HG02885 (cell line): ENCODE measurements around the gene CFC1.
"Not testable (repeated sequence)": the region's sequence is repeated elsewhere in the genome, so short reads cannot be mapped to it uniquely, and the experiment has no call there.

ENCODE experiments used
- ATAC-seq: cut with Tn5 transposase; IDR thresholded peaks from one replicate; pipeline ENCODE4 v1.9.1; 2021; ENCODE audit warnings: mild to moderate bottlenecking; ENCODE audit not compliant: unreplicated experiment, poor library complexity

CFC1 gene

GRCh38 chr2:130599393-130599792 is at the start of gene CFC1:
CFC1 (minus strand) TSS chr2:130599575; CDS start chr2:130599287, 288 bp downstream.
- ATAC-seq: not testable (repeated sequence)

- not testable (repeated sequence) for ATAC-seq
Observed at GRCh38 chr2:130641688-130642087, 42.3 kb upstream of the CFC1 start.

GRCh38 chr2:130638973-130639372 is 39.6 kb upstream of the CFC1 start:
- not testable (repeated sequence) for ATAC-seq

DNA sequence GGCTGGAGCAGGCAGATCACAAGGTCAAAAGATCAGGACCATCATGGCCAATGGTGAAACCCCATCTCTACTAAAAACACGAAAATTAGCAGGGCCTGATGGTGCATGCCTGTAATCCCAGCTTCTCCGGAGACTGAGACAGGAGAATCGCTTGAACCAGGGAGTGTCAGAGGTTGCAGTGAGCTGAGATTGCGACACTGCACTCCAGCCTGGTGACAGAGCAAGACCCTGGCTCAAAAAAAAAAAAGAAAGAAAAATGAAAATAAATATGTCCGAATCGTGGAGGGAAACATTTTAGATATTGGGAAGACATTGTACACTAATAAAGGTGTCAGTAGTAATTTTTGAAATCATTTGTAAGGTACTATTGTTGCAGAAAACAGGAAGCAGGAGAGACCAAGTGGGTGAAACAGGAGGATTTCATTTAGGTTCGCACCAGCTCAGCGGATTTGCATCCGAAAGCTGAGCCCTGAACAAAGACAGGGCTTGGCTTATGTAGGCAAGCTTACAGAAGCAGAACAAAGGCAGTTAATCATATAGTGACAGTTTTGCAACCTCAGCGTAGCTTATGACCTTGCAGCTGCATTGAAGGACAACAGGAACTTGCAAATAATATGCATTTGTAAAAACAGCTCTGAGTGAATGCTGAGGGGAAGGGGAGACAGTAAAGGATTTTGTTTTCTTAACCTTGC is 29.6 kb upstream of the CFC1 start:
- not testable (repeated sequence) for ATAC-seq

GRCh38 chr2:130611140-130611539 is 11.8 kb upstream of the CFC1 start, which contains the start of gene POTEJ:
POTEJ (plus strand) TSS chr2:130611440; CDS start chr2:130611533, 93 bp downstream.
- not testable (repeated sequence) for ATAC-seq

DNA sequence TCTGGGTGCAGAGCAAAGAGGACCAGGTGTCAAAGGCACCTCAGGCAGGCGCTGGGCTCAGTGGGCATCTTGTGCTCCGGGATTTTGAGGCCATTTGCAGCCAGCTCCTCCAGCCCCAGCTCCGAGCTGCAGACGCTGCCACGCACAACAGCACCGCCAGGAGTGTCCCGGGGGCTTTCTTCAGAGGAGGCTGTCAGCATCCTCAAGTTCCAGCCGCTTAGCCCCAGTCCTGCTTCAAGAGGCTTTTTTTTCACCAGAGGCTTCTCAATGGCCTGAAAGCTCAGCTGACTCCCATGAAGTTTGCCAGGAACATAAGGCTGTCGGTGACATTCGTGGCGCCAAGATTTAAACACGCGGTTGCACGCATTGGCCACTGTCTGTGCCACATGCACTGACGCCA is 11.1 kb upstream of the CFC1 start:
- ATAC-seq: not testable (repeated sequence)

GRCh38 chr2:130609002-130609920 is 9.9 kb upstream of the CFC1 start:
- not testable (repeated sequence) for ATAC-seq

DNA sequence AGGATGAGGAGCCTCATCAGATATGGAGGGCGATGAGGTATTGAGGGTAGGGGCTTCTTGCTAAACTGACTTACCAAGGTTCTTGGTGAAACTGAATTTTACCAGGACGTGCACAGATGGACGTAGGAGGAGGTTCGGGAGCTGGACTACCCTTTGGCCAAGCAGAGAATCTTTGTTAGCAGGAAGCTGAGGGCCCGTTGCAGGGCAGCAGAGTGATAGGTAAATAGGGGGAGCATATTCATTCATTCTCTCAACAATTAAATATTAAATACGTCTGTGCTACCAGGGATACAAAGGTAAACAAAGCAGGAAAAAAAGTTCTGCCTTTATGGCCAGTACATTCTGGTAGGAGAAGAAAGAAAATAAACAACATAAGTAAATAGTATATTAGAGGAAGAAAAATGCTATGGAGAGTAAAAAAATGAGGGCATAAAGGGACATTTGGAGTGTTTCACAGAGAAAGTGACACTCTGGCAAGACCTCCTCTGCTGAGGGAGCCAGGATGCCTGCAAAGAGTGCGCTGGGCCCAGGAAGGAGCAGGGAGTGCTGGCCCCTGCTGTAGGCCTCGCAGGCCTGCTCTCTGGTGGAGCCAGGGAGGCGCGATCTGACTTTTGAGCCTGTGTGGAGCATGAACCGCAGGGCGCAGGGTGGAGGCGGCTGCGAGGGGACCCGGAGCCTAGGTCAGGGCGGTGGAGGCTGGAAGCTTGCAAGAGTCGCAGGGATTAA is 9.1 kb upstream of the CFC1 start:
- ATAC-seq: not testable (repeated sequence)

DNA sequence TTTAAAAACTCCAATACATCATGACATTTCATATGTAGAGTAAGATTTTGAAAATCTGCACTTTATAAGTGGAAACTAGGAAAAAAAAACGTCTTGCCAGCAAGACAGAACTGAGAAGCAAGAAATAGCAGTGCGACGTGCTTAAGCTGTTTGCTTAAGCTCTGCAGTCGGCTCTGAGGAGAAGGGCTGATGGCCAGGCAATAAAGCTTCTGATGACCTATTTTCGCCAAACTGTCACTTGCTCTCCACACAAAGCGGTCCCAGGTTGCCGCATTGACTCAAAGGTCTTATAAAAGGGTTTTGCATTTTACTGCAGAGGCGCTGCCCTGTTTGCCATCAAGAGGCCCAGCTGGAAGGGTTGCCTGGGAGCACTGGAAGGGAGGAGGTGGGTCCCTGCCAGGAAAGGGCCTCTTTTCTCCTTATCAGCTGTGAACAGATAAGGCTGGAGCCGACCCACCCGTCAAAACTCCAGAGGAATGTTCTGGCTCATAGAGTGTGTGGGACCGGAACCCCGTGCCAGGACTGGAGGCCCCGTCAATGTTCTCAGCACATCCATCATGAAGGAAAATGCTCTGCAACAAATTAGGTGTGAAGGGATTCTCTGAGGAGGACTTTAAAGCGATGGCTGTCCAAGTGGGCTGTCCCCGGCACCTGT is 2.4 kb upstream of the CFC1 start:
- ATAC-seq: not testable (repeated sequence)

DNA sequence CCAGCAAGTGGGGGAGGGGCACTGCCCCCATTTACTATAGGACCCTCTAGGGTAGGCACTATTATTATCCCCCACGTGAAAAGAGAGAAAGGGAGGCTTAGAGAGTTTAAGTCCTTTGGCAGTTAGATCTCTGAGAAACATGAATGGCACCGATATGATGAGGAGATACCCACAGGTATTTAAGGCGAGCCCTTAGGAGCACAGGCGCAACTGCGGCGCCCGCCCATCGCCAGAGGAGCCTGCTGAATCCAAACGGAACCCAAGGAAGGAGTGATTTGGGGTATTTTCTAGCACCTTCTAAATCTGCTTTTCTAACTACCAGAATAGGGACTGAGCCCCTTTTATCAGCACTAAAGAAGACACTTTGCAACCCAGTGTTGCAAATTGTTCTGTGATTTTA is 551 bp upstream of the CFC1 start:
- ATAC-seq: not testable (repeated sequence)

- ATAC-seq: not testable (repeated sequence)
Observed at GRCh38 chr2:130598463-130598862, 912 bp downstream of the CFC1 start.

- not testable (repeated sequence) for ATAC-seq
Observed at GRCh38 chr2:130597994-130598393, 1.4 kb downstream of the CFC1 start.

GRCh38 chr2:130596757-130597156 is 2.6 kb downstream of the CFC1 start:
- not testable (repeated sequence) for ATAC-seq

- ATAC-seq: not testable (repeated sequence)
Observed at GRCh38 chr2:130594011-130594410, 5.4 kb downstream of the CFC1 start.

DNA sequence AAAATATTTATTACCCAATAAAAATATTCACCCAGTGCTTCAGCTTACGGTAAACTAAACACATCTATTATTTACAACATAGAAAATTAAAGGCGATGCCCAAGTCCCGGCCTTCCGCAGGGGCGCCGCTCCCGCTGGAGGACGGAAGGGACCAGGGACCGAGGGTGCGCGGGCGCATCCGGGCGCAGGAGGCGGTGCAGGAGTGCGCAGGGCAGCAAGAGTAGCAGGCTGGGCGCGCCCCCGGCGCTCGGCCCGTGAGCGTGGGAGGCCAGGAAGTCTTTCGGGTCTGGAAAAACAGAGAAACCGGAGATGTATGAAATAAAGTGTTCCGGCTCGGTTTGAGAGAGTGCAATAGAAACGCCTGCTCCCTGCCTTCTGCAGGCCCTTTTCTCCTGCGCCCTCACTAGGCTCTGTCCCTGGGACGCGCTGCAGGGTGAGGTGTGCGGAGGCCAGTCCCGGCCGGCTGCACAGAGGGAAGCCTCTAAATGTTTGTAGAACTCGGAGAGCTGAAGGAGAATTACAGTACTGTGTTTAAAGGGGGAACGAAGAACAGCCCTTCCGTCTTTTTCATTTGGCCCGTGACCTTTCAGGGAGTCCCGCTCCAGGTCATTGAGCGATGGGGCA is 6.5 kb downstream of the CFC1 start:
- not testable (repeated sequence) for ATAC-seq

DNA sequence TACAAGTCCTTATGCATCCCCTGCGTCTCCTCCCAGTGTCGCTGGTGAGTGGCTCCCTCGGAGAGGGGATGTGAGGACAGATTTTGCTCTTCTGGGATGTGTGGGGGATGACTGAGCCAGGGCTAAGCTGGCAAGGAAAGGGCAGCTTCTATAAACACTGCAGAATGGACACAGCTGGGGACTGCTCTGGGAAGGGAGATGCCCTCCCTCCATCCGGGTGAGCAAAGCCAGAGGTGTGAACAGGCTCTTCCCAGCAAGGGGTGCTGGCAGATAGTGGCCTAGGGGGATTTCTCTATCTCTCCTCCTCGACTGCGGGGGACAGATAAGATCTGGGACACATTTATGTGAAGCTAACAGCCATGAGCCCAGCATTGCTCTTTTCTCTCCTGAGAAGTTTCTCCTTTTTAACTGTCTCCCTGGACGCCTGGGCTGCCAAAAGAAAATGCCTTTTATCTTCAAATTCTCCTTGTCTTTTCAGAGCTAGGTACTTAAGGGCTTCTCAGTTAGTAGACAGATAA is 8.5 kb downstream of the CFC1 start:
- not testable (repeated sequence) for ATAC-seq

GRCh38 chr2:130590170-130590841 is 9.1 kb downstream of the CFC1 start:
- not testable (repeated sequence) for ATAC-seq

DNA sequence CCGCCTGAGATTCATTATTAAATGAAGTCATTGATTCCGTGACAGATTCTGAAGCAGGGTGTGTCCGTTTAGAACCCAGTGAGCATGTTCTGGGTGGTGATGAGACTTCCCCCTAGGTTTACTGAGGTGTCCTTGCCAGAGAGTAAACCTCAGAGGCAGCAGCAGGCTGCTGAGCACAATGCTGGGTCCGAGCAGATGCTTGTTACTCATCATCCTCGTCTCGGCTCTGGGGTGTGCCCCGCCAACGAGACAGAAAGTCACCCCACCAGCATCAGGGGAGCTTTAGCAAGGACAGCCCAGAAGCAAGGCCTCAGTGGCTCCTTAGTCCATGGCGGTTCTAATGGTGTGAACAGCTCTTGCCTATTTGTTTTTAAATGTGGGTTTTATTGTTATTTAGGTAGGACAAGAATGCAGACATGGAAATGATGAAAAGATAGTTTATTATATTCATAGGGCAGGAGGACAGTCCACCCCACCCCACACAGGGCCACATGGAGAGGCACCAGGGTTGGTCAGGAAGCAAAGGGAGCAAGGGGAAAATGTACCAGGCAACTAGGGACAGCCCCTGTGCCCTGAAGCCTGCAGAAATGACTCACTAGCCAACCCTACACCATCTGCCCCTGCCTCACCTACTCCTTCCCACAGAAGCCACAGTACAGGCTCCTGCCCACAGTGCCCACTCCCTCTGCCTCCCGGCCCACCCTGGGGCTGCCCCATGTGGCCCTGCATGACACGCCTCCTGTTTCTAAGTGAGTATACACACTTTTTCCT is 10.5 kb downstream of the CFC1 start:
- peak; percentile 73 for ATAC-seq
